HEK293T (cell line): ENCODE measurements around the gene HIF3A.

Source experiments
- ELF4 ChIP-seq: fragments of 450-650 bp; IDR thresholded peaks from 2 replicates; pipeline ENCODE4 v1.6.1; 2017; ENCODE audit warnings: antibody characterized with exemption
- L3MBTL2 ChIP-seq: fragments of 450-650 bp; conservative IDR thresholded peaks from 2 replicates; pipeline ENCODE4 v1.6.1; 2016; ENCODE audit warnings: mild to moderate bottlenecking
- SP1 ChIP-seq: fragments of 450-650 bp; IDR thresholded peaks from 2 replicates; pipeline ENCODE4 v1.6.1; 2017
- TARDBP ChIP-seq: fragments of 450-650 bp; IDR thresholded peaks from 2 replicates; pipeline ENCODE4 v1.6.1; 2016
- TF ChIP-seq, protein P1 (sequence below): fragments of 450-650 bp; IDR thresholded peaks from 2 replicates; pipeline ENCODE4 v1.6.1; 2016

DNA sequence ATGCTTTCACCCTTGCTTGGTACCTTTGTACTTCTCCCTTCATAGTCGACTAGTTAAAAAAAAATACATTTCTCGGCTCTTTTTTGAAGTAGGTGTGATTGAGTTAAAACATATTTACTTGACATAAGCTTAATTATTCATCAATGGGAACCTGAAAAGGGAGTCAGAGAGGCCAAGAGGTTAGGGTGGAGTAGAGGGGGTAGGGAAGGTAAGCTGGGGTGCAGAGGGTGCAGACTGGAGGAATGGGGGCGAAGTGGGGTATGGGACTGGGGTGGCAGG is 701 bp upstream of the HIF3A start:
- TF ChIP-seq SP1 (no peak), L3MBTL2 (no peak), TARDBP (no peak), ELF4 (no peak)
- TF ChIP-seq, protein P1, sequence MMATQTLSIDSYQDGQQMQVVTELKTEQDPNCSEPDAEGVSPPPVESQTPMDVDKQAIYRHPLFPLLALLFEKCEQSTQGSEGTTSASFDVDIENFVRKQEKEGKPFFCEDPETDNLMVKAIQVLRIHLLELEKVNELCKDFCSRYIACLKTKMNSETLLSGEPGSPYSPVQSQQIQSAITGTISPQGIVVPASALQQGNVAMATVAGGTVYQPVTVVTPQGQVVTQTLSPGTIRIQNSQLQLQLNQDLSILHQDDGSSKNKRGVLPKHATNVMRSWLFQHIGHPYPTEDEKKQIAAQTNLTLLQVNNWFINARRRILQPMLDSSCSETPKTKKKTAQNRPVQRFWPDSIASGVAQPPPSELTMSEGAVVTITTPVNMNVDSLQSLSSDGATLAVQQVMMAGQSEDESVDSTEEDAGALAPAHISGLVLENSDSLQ: no peak
